DMS153 (cell line): ENCODE results near the gene NTN4.
"Not testable (repeated sequence)": the region's sequence is repeated elsewhere in the genome, so short reads cannot be mapped to it uniquely, and the experiment has no call there.

Source experiments
- DNase-seq: peaks from one replicate; lab custom pipeline; 2025; lab: John Stamatoyannopoulos, UW

The NTN4 gene

GRCh38 chr12:95623554-95624170 is 166.9 kb downstream of the NTN4 start:
- DNase-seq, result no peak

GRCh38 chr12:95622879-95623278 is 167.7 kb downstream of the NTN4 start:
- DNase-seq, result no peak

- no peak for DNase-seq
These were observed 168.8 kb downstream of the NTN4 start for GRCh38 chr12:95621725-95622124.

- no peak for DNase-seq
These were observed 170.4 kb downstream of the NTN4 start for GRCh38 chr12:95620171-95620570.

- DNase-seq, result not testable (repeated sequence)
These were observed 174.1 kb downstream of the NTN4 start for GRCh38 chr12:95616470-95616869.

- DNase-seq, result no peak
These were observed 174.8 kb downstream of the NTN4 start for GRCh38 chr12:95615749-95616148.

- no peak for DNase-seq
These were observed 176.1 kb downstream of the NTN4 start for GRCh38 chr12:95614390-95614982.

GRCh38 chr12:95613021-95613420 is 177.5 kb downstream of the NTN4 start:
- DNase-seq, result no peak

GRCh38 chr12:95611676-95612309 is 178.8 kb downstream of the NTN4 start:
- DNase-seq, result peak; percentile 69

- DNase-seq, result peak; percentile 62
These were observed 182.1 kb downstream of the NTN4 start for GRCh38 chr12:95608252-95609033.
